K562 (cell line): Measurements from ENCODE around the gene COL8A2. TPM values are rescaled to one million over a fixed set of nuclear protein-coding genes. Genes with fewer than 3 reads are reported as not detected.

Source experiments
- CTCF ChIP-seq, 3 experiments: IDR thresholded peaks in 2 of 3; conservative IDR thresholded peaks in 1 of 3; 2 replicates each; pipeline ENCODE4 v1.5.1; 2011 to 2012; ENCODE audit warnings: low read length in 3 of 3, mild to moderate bottlenecking in 3 of 3, control low read depth in 2 of 3, improper control_type of control experiment in 1 of 3, inconsistent platforms in 1 of 3, low read depth in 1 of 3, mixed read lengths in 1 of 3, moderate library complexity in 1 of 3; ENCODE audit not compliant: insufficient read depth in 2 of 3
- RAD21 ChIP-seq, 2 experiments: fragments of 250-450 bp in 1 of 2; fragments of 450-650 bp in 1 of 2; sonication (Bioruptor Pico) in 1 of 2; formaldehyde crosslinking in 1 of 2; IDR thresholded peaks in 1 of 2; conservative IDR thresholded peaks in 1 of 2; 2 replicates each; pipeline versions ENCODE4 v1.4.0 to v1.8.0; 2020 to 2022; ENCODE audit warnings: mild to moderate bottlenecking in 2 of 2, moderate library complexity in 1 of 2
- TFAP4 ChIP-seq: sonication (generic); formaldehyde crosslinking; IDR thresholded peaks from 2 replicates; pipeline ENCODE4 v1.8.0; 2022; ENCODE audit warnings: missing genetic modification reagents, mild to moderate bottlenecking, moderate library complexity, borderline replicate concordance
- polyA plus RNA-seq, 8 experiments: library from polyadenylated mRNA; depleted of rRNA in 4 of 8; stranded (reverse) in 5 of 8; unstranded in 3 of 8; fragments of >200 nt; fragmentation: Nextera tagmentation in 2 of 8; fragmentation: Illumina TruSeq in 1 of 8; extraction: Ambion mirVana in 2 of 8; extraction: Trizol in 1 of 8; gene quantifications; 2 replicates each; pipeline versions ENCODE4 v1.2.1 to v1.2.3, GENCODE V29; 2011 to 2014; ENCODE audit warnings: inconsistent platforms in 1 of 8, missing spikeins in 1 of 8
- total RNA-seq, 7 experiments: library from RNA; depleted of rRNA in 6 of 7; stranded (reverse); fragments of >200 nt in 6 of 7; fragmentation: Illumina TruSeq in 2 of 7; extraction: Trizol in 2 of 7; gene quantifications; 2 replicates each; pipeline versions ENCODE4 v1.2.1 to v1.2.3, GENCODE V29; 2011 to 2021; ENCODE audit warnings: low replicate concordance in 1 of 7

Gene COL8A2
- total and polyA plus RNA-seq, 9 of the 15 experiments (the other 6 are each of a cell fraction or from before 2014, with no cell fraction given), result 0.03 to 0.14 (median 0.04) TPM; not detected in 5

- TF ChIP-seq CTCF (IDR thresholded peaks at IDR 0.05 in 2 of 3, conservative IDR thresholded peaks at IDR 0.05 in 1 of 3; ENCODE audit: insufficient read depth in 2 of 3, low read depth in 1 of 3, low read length in 3 of 3) (peak; percentile 33 to 72 (median 34)), TFAP4 (0 out of 2 replicates have a peak, but pooled peaks have one; percentile 18), RAD21 (CRISPR knock-in tag; conservative IDR thresholded peaks at IDR 0.05 in 1 of 2, IDR thresholded peaks at IDR 0.05 in 1 of 2) (peak in 1 of 2 experiments; percentile 30; a peak in 1 of 4 replicates)
Observed at GRCh38 chr1:36096500-36097432, 28.3 kb downstream of the COL8A2 start (continued).
